IgD-negative memory B cell (primary cell): Measurements from ENCODE around the gene GSTT4. TPM values are rescaled to one million over a fixed set of nuclear protein-coding genes. Genes with fewer than 3 reads are reported as not detected.
"Not testable (repeated sequence)": the region's sequence is repeated elsewhere in the genome, so short reads cannot be mapped to it uniquely, and the experiment has no call there.

Experiments
- H3K27ac Mint-ChIP-seq, 3 donors: one replicate each; pipeline ENCODE4 v1.8.0; 2020 to 2022; ENCODE audit warnings: mild to moderate bottlenecking in 3 of 3, mixed read lengths in 3 of 3, moderate library complexity in 1 of 3
- H3K27me3 Mint-ChIP-seq: one replicate; pipeline ENCODE4 v1.8.0; 2021; ENCODE audit warnings: mixed read lengths
- H3K36me3 Mint-ChIP-seq: one replicate; pipeline ENCODE4 v1.8.0; 2020; ENCODE audit warnings: mild to moderate bottlenecking, mixed read lengths
- H3K4me1 Mint-ChIP-seq, 3 donors: one replicate each; pipeline ENCODE4 v1.8.0; 2020 to 2022; ENCODE audit warnings: mixed read lengths in 3 of 3, mild to moderate bottlenecking in 1 of 3
- H3K4me3 Mint-ChIP-seq, 4 donors: one replicate each; pipeline ENCODE4 v1.8.0; 2020 to 2022; ENCODE audit warnings: mild to moderate bottlenecking in 4 of 4, mixed read lengths in 4 of 4, moderate library complexity in 3 of 4
- H3K9me3 Mint-ChIP-seq, 3 donors: one replicate each; pipeline ENCODE4 v1.8.0; 2020 to 2021; ENCODE audit warnings: mixed read lengths in 3 of 3, mild to moderate bottlenecking in 1 of 3
- polyA plus RNA-seq: library from polyadenylated mRNA; unstranded; fragments of 300-500 nt; fragmentation: Illumina TruSeq; gene quantifications from one replicate; pipeline ENCODE4 v1.2.3, GENCODE V29; 2021

Gene GSTT4
- polyA plus RNA-seq, 1 donor from 2014 or later: not detected

GRCh38 chr22:23956301-23956900, 48.9 kb downstream of the GSTT4 start:
- peak overlapping the region in 1 of 3 donors; percentile 9 for H3K27ac Mint-ChIP-seq
- H3K36me3 Mint-ChIP-seq, H3K4me3 Mint-ChIP-seq, H3K9me3 Mint-ChIP-seq, H3K4me1 Mint-ChIP-seq, H3K27me3 Mint-ChIP-seq: not testable (repeated sequence)

- not testable (repeated sequence) for H3K27me3 Mint-ChIP-seq, H3K36me3 Mint-ChIP-seq, H3K27ac Mint-ChIP-seq, H3K9me3 Mint-ChIP-seq, H3K4me1 Mint-ChIP-seq, H3K4me3 Mint-ChIP-seq
These were observed 49.4 kb downstream of the GSTT4 start for GRCh38 chr22:23955886-23956285.

GRCh38 chr22:23954991-23955305, 50.3 kb downstream of the GSTT4 start:
- H3K27me3 Mint-ChIP-seq: not testable (repeated sequence)

GRCh38 chr22:23954193-23954990, 50.9 kb downstream of the GSTT4 start:
- H3K4me3 Mint-ChIP-seq, H3K36me3 Mint-ChIP-seq, H3K9me3 Mint-ChIP-seq, H3K27me3 Mint-ChIP-seq, H3K4me1 Mint-ChIP-seq: not testable (repeated sequence)
- peak overlapping the region in 1 of 3 donors; percentile 3 for H3K27ac Mint-ChIP-seq

More at GRCh38 chr22:23954991-23955305, 50.3 kb downstream of the GSTT4 start:
- H3K4me3 Mint-ChIP-seq, H3K9me3 Mint-ChIP-seq, H3K27ac Mint-ChIP-seq, H3K4me1 Mint-ChIP-seq, H3K36me3 Mint-ChIP-seq: not testable (repeated sequence)

GRCh38 chr22:23953485-23953884, 51.8 kb downstream of the GSTT4 start:
- H3K27ac Mint-ChIP-seq, H3K27me3 Mint-ChIP-seq, H3K4me3 Mint-ChIP-seq, H3K36me3 Mint-ChIP-seq, H3K4me1 Mint-ChIP-seq, H3K9me3 Mint-ChIP-seq: not testable (repeated sequence)

- H3K4me3 Mint-ChIP-seq: peak overlapping the region in 1 of 4 donors; percentile 61
- H3K27ac Mint-ChIP-seq, H3K27me3 Mint-ChIP-seq, H3K9me3 Mint-ChIP-seq, H3K36me3 Mint-ChIP-seq, H3K4me1 Mint-ChIP-seq: not testable (repeated sequence)
These were observed 52.4 kb downstream of the GSTT4 start for GRCh38 chr22:23952794-23953405.

- not testable (repeated sequence) for H3K9me3 Mint-ChIP-seq, H3K27ac Mint-ChIP-seq, H3K4me1 Mint-ChIP-seq, H3K36me3 Mint-ChIP-seq, H3K4me3 Mint-ChIP-seq, H3K27me3 Mint-ChIP-seq
These were observed 53.9 kb downstream of the GSTT4 start for GRCh38 chr22:23951383-23951782.

- H3K27ac Mint-ChIP-seq, H3K4me1 Mint-ChIP-seq, H3K27me3 Mint-ChIP-seq, H3K4me3 Mint-ChIP-seq, H3K9me3 Mint-ChIP-seq, H3K36me3 Mint-ChIP-seq: not testable (repeated sequence)
These were observed 55.5 kb downstream of the GSTT4 start for GRCh38 chr22:23949764-23950163.

Other genes with a start within 250 kb of the GSTT4 start
- not detected for gene C22orf15, start 242.5 kb downstream of the GSTT4 start, polyA plus RNA-seq
- gene CHCHD10, start 237.5 kb downstream of the GSTT4 start, polyA plus RNA-seq: 70.6 TPM
- 6.6 TPM for gene MMP11, start 232.6 kb downstream of the GSTT4 start, polyA plus RNA-seq
- gene SMARCB1, start 218.5 kb downstream of the GSTT4 start, polyA plus RNA-seq: 117 TPM
- 49.4 TPM for gene DERL3, start 166.4 kb downstream of the GSTT4 start, polyA plus RNA-seq
- 20.7 TPM for gene SLC2A11, start 147.6 kb downstream of the GSTT4 start, polyA plus RNA-seq
- gene MIF, start 111.1 kb downstream of the GSTT4 start, polyA plus RNA-seq: 1,216 TPM
- not detected for gene GSTT2B, start 44.3 kb downstream of the GSTT4 start, polyA plus RNA-seq
- 1.7 TPM for gene DDTL, start 38.6 kb downstream of the GSTT4 start, polyA plus RNA-seq
- gene DDT, start 31.0 kb downstream of the GSTT4 start, polyA plus RNA-seq: 158 TPM
- gene GSTT2, start 25.3 kb downstream of the GSTT4 start, polyA plus RNA-seq: not detected
- gene CABIN1, start 5.9 kb upstream of the GSTT4 start, polyA plus RNA-seq: 9.0 TPM
- not detected for gene SUSD2, start 176.0 kb upstream of the GSTT4 start, polyA plus RNA-seq
- not detected for gene GGT5, start 239.6 kb upstream of the GSTT4 start, polyA plus RNA-seq